ENCODE data around the gene PIP4K2A.
A peak's percentile ranks its signal among the peaks of the same experiment; 100 is the strongest.

Gene PIP4K2A

DNA sequence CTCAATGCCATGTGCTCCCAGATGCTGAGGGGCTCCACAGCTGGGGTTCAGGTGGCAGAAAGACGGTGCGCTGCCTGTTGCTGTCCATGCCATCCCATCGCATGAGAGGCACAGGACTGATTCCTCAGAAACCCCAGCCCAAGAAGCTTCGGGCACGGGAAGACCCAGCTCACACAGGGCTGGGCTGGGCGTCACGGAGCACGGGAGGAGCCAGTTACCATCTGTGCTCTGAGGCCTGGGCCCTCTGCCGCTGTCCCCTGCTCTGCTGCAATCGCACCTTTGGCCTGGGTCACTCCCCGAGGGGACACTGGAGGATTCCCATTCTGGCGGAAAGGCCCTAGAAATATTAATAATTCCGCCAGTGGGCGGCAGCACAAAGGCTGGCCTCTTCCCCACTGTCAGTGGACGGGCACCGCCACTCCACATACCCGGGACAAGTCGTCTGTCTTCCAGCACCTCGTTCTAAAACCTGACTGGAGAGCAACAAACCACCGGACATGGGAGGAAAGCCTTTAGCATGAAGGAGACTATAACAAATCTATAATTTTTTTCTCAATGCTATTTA, 92.1 kb downstream of the PIP4K2A start:
- no peak for DNase-seq (ENCODE audit: low read depth in 1 of 2, low spot score in 1 of 2)

- DNase-seq (ENCODE audit: low read depth in 1 of 2, low spot score in 1 of 2), result no peak
Observed at GRCh38 chr10:22621726-22622125, 92.7 kb downstream of the PIP4K2A start.

DNA sequence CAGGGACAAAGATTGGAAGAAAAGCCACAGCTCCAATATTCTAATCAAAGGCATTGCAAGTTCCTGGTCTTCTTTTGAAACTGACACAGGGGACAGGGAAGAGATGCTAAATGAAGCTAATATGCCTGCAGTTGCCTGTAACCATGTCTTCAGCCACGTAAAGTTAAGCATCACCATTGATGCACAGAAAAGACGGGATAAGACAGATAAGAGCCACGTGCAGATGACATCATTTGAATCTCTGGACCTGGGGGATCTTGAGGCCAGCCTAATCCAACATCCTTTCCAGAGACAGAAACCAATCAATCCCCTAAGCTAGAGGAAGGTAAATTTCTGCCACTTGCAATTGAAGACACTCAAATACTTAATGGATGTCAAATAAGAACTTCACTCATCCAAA, 93.4 kb downstream of the PIP4K2A start:
- DNase-seq (ENCODE audit: low read depth in 1 of 2, low spot score in 1 of 2), result no peak

DNA sequence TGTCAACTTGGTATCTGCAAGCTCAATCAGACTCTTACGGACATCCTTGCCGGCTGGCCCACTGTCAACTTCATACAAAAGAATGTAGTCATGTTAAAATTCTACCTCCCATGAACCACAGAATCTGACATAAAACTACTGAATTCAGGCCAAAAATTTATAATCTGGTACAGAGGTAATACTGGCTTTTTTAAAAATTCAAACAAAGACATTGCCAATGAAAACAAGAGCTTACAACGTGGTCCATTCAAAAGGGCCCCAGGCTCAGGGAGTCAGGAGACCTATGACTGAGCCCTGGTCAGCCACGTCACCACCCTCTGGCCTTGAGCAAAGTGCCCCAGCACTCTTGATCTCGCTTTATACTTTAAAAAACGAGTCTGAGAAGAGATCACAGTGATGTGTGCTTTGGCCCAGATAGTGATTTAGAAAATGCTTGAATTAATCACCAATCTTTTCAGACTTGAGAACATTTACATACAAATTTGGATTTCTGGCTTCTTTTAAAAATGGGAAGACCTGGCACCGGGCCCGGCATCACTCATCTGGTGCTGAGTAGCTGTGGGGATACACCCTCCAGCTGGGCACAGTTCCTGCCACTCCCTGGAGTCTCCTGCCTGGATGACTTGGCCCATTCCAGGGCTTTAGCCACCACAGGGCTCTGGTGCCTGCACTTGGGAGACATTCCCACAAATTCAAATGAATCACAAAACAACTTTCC, 94.1 kb downstream of the PIP4K2A start:
- no peak for DNase-seq (ENCODE audit: low read depth in 1 of 2, low spot score in 1 of 2)

GRCh38 chr10:22619101-22619500, 95.3 kb downstream of the PIP4K2A start:
- no peak for DNase-seq (ENCODE audit: low read depth in 1 of 2, low spot score in 1 of 2)

DNA sequence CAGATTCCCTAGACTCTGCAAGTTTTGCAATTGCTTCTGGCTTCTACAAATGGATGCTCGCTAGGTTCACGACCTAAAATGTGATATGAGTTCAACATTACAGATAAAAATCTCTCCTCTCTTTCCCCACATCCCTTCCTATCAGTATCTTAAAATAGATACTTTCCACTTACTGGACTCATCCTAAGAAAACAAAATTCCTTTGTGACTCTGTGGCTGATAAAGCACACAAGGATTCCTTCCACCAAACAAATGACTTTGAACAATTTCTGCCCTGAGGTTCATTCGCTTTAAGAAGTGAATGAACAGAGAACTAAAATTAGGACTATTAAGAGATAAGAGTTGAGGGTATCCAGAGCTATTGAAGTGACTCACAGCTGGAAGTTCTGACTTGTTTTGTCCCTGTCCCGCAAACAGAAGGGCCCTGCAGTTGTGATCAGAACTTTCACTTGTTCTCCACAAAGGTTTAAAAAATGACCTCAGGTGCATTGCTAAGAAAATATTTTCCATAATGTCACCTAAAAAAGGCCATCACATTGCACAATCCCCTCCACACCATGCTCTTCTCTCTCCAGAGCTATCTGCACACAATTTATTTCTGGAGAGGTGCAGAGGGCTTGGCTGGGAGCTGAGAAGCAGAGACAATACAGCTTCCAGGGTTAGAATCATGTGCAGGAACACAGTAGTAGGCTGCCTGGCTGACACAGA, 96.1 kb downstream of the PIP4K2A start:
- DNase-seq (ENCODE audit: low read depth in 1 of 2, low spot score in 1 of 2), result no peak

GRCh38 chr10:22617516-22617915, 96.9 kb downstream of the PIP4K2A start:
- no peak for DNase-seq (ENCODE audit: low read depth in 1 of 2, low spot score in 1 of 2)

- no peak for DNase-seq (ENCODE audit: low read depth in 1 of 2, low spot score in 1 of 2)
Observed at GRCh38 chr10:22617051-22617450, 97.3 kb downstream of the PIP4K2A start.

GRCh38 chr10:22615819-22616499, 98.4 kb downstream of the PIP4K2A start:
- DNase-seq (ENCODE audit: low read depth in 1 of 2, low spot score in 1 of 2), result no peak

DNA sequence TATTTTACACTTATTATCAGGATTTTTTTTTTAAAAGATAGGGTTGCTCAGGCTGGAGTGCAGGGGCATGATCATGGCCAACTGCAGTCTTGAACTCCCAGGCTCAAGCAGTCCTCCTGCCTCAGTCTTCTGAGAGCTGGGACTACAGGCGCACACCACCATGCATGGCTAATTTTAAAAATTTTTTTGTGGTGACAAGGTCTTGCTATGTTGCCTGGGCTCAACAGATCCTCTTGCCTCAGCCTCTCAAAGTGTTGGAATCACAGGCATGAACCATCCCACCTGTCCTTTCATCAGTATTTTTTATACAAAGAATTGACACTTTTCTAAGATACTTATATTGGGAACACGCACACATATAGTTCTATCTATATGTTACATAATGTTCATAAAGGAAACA, 99.3 kb downstream of the PIP4K2A start:
- no peak for DNase-seq (ENCODE audit: low read depth in 1 of 2, low spot score in 1 of 2)

DNA sequence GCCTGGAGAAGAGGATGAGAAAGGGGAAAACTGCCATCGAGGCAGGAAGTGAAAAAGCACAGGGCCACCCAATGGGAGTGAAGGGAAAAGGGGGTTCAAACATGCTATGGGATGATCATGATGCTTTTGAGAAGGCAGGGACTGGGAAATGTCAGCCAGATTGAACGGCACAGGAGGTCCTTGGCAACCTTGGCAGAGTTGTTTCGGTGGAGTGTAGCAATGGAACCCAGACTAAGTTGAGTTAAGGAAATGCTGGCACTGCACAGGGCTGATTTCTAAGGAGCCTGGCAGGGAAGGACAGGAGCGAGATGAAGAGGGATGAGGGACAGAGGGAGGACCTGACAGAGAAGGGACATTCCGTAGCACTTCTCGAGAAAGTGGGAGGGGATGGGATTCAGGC, 101.4 kb downstream of the PIP4K2A start:
- no peak for DNase-seq (ENCODE audit: low read depth in 1 of 2, low spot score in 1 of 2)

- no peak for DNase-seq (ENCODE audit: low read depth in 1 of 2, low spot score in 1 of 2)
Observed at GRCh38 chr10:22612318-22612717, 102.1 kb downstream of the PIP4K2A start.

- DNase-seq (ENCODE audit: low read depth in 1 of 2, low spot score in 1 of 2), result peak in 1 of 2 donors; percentile 37
Observed at GRCh38 chr10:22611425-22612115, 102.8 kb downstream of the PIP4K2A start.

DNA sequence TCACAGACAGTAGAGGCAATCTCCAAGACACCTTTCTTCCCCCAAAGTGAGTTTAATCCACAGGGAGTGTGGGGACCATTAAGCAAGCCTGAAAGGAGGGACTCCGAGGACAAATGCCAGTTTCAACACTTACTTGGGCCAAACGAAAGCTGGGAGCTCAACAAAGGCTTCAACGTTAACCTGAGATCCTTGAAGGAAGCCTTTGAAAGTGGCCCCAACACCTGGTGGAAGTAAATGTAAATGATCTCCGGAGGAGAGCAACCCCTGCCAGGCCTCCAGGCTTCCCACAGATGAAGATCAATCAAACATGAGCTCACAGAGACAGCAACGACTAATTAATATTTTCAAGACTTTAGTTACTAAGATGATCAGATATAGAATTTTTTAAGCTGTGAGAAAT, 103.8 kb downstream of the PIP4K2A start:
- no peak for DNase-seq (ENCODE audit: low read depth in 1 of 2, low spot score in 1 of 2)

- no peak for DNase-seq (ENCODE audit: low read depth in 1 of 2, low spot score in 1 of 2)
Observed at GRCh38 chr10:22609719-22610465, 104.5 kb downstream of the PIP4K2A start.

GRCh38 chr10:22609251-22609650, 105.1 kb downstream of the PIP4K2A start:
- no peak for DNase-seq (ENCODE audit: low read depth in 1 of 2, low spot score in 1 of 2)

GRCh38 chr10:22607261-22607660, 107.1 kb downstream of the PIP4K2A start:
- no peak for DNase-seq (ENCODE audit: low read depth in 1 of 2, low spot score in 1 of 2)

DNA sequence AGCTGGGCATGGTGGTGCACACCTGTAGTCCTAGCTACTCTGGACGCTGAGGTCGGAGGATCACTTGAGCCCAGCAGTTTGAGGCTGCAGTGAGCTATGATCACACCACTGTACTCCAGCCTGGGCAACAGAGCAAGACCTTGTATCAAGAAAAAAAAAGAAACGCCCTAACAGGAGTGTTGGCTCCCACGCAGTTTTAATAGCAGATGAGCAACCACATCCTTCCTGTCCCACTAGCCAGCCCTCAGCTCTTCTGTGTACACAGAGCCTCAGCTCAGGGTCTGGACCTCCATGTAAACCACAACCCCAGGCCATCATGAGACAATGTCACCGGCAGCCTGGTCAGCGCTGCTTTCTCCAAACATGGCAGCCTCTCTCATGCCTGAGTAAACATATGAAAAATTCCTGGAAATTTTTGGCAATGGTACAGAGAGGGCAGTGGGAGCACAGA, 108.2 kb downstream of the PIP4K2A start:
- DNase-seq (ENCODE audit: low read depth in 1 of 2, low spot score in 1 of 2), result no peak

DNA sequence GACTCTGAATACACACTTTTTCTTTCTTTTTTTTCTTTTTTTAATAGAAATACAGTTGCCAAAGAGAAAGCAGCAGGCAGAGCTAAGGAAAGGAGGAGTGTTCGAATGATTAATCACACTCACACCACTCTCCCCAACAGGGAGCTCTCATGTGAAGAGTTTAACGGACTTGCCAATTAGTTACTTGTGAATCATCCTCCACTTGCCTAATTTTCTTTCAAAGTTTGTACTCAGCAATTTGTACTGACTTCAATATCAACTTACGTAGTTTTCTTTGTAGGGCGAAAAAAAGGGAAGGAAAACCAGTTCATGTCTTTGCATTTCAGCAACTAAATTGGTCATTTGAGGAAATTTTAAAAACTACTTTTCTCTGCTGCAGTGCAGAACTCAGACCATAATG, 109.2 kb downstream of the PIP4K2A start:
- no peak for DNase-seq (ENCODE audit: low read depth in 1 of 2, low spot score in 1 of 2)

DNA sequence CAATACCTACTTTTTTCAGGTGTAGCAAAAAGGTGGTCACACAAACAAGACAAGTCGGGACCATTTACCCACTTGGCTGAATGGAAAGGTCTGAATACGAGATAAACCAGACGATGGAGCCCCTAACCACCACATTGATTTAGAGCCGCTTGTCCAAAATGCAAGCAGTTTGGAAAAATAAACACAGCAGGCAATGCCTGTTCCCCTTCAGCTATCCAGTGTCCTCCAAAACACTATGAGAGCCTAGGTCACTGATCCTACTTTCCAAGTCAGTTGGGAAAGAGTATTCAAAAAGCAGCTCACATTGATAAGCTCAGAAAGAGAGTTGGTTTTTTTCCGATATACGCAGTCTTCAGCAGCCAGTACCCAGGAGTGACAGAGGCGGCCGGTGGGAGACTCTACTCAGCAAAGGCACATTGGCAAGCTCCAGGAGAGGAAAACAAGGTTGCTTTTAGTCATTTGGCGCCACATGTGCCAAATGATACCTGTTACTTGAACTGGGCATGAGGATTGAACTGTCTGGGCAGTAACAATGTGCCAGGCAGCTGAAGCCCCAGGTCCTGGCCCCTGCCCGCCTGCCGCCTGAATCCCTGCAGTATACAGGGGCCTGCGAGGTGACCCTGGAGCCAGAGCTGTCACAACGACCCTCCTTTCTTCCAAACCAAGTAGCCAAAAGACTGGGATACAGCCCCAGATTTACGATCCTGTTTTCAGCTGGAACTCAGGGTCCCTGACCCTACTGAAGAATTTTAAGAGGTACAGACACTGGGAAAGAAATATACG, 109.8 kb downstream of the PIP4K2A start:
- no peak for DNase-seq (ENCODE audit: low read depth in 1 of 2, low spot score in 1 of 2)

Measured in stimulated activated CD4-positive, alpha-beta T cell treated with anti-CD3 and anti-CD28 coated beads, Interleukin-15, amount 100 ng/mL, for 1 hour (primary cell).